Gastrocnemius medialis (tissue), 4 donors: ENCODE results near the gene MANEAL.

ENCODE experiments used
- CTCF ChIP-seq, 5 experiments: fragments of 450-650 bp in 3 of 5; fragments of 200-600 bp in 2 of 5; sonication (generic) in 2 of 5; IDR thresholded peaks in 4 of 5; conservative IDR thresholded peaks in 1 of 5; 1 replicate in 4 of 5; 2 replicates in 1 of 5; pipeline ENCODE4 v1.5.1; 2016 to 2019; ENCODE audit warnings: antibody characterized with exemption in 5 of 5, mild to moderate bottlenecking in 3 of 5, moderate library complexity in 3 of 5
- POLR2A ChIP-seq, 2 donors: fragments of 450-650 bp; IDR thresholded peaks; one replicate each; pipeline ENCODE4 v1.6.1; 2017; ENCODE audit warnings: antibody characterized with exemption in 2 of 2, mild to moderate bottlenecking in 2 of 2, moderate library complexity in 2 of 2

GRCh38 chr1:37813529-37814145 lies 20.0 kb downstream of the MANEAL start:
- TF ChIP-seq CTCF (IDR thresholded peaks at IDR 0.05 in 4 of 5, conservative IDR thresholded peaks at IDR 0.05 in 1 of 5), result no peak
- TF ChIP-seq POLR2A (IDR thresholded peaks at IDR 0.05), result no peak
